Measurements from ENCODE around the gene IFT122.

The IFT122 gene

DNA sequence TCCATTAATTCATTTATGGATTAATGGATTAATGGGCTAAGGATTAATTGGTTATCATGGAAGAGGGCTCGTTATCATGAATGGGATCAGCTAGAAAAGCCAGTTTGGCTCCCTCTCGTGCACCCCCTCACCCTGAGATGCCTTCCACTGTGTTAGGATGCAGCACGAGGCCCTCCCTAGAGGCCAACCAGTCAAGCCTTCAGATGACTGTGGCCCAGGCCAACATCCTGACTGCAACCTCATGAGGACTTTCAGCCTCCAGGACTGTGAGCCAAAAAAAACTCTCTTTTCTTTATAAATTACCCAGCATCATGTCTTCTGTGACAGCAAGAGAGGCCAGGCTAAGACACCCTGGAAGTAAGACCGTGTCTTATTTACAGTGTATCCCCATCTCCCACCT, 20.5 kb upstream of the IFT122 start:
- Histone ChIP-seq H3K14ac (ENCODE audit: low read length) (no peak overlapping the region), H4K8ac (ENCODE audit: low read depth, low read length) (no peak overlapping the region), H2AK5ac (ENCODE audit: low read length) (no peak overlapping the region), H3K36me3 (ENCODE audit: control insufficient read depth in 1 of 2, insufficient read depth in 2 of 2, low read length in 2 of 2) (no peaks in the 10 kb centered on the region), H3K4me3 (ENCODE audit: low read depth, low read length) (no peak overlapping the region), H2AFZ (ENCODE audit: insufficient read depth, low read length, poor library complexity) (no peak overlapping the region), H3K18ac (ENCODE audit: low read length) (no peak overlapping the region), H4K91ac (ENCODE audit: low read depth, low read length) (no peak overlapping the region), H3K27me3 (ENCODE audit: insufficient read depth, low read length) (no peaks in the 10 kb centered on the region), H2BK12ac (ENCODE audit: low read length) (no peak overlapping the region), H3K23ac (ENCODE audit: low read length) (no peak overlapping the region), H3K4me1 (ENCODE audit: control insufficient read depth in 1 of 2, insufficient read depth in 2 of 2, low read length in 2 of 2) (no peaks in the 10 kb centered on the region), H3K79me1 (ENCODE audit: low read length) (no peaks in the 10 kb centered on the region), H4K12ac (ENCODE audit: low read depth, low read length) (no peak overlapping the region), H3K27ac (ENCODE audit: low read depth, low read length) (no peak overlapping the region), H2BK120ac (ENCODE audit: insufficient read depth, low read length, poor library complexity) (no peak overlapping the region), H3K9ac (ENCODE audit: low read length) (no peak overlapping the region), H3K9me3 (ENCODE audit: insufficient read depth, low read depth, low read length) (no peaks in the 10 kb centered on the region), H3K4ac (ENCODE audit: low read depth, low read length) (no peak overlapping the region), H2BK5ac (ENCODE audit: low read depth, low read length, poor library complexity) (no peak overlapping the region), H3K4me2 (ENCODE audit: low read length) (no peak overlapping the region), H3K79me2 (ENCODE audit: control insufficient read depth, insufficient read depth, low read length, poor library complexity) (no peaks in the 10 kb centered on the region)
- DNase-seq: no peak
- no CpG with 5 or more reads among the region's 4 CpGs for WGBS (ENCODE audit: extremely low coverage, insufficient coverage, insufficient read length)

DNA sequence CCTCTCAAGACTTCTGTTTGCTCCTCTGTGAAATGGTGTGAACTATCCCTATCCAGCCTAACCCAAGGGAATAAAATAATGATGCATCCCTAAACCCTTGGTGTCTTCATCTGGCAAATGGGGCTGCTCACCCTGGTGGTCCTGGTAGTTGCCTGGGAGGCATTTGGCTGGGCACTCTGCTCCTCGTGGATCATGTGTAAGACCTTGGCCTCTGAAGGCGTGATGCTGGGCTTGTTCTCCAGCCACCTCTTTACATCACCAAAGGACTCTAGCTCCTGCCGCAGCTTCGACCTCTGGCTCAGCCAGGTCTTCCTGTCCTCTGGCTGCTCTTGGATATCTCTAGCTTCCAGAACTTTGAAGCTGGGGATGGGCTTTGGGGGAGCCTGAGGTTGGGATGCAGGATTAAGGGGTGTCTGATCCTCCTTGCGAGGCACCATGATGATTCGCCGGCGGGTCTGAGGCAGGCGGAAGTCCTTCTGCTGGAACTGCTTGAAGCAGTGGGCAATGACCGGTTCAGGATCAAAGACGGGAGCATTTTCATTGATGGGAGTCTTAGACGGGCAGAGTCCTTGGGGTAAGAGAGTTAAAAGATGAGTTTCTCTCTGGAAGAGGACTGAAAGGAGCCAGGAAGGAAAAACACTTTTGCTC, 18.7 kb upstream of the IFT122 start:
- H3K4me2 ChIP-seq (ENCODE audit: low read length): no peak overlapping the region
- H3K23ac ChIP-seq (ENCODE audit: low read length): no peak overlapping the region
- H3K9me3 ChIP-seq (ENCODE audit: insufficient read depth, low read depth, low read length): no peaks in the 10 kb centered on the region
- no peak overlapping the region for H4K91ac ChIP-seq (ENCODE audit: low read depth, low read length)
- no peaks in the 10 kb centered on the region for H3K36me3 ChIP-seq (ENCODE audit: control insufficient read depth in 1 of 2, insufficient read depth in 2 of 2, low read length in 2 of 2)
- H4K8ac ChIP-seq (ENCODE audit: low read depth, low read length): no peak overlapping the region
- H3K4ac ChIP-seq (ENCODE audit: low read depth, low read length): no peak overlapping the region
- H3K27ac ChIP-seq (ENCODE audit: low read depth, low read length): no peak overlapping the region
- no peak for DNase-seq
- H2BK5ac ChIP-seq (ENCODE audit: low read depth, low read length, poor library complexity): no peak overlapping the region
- no peak overlapping the region for H2BK120ac ChIP-seq (ENCODE audit: insufficient read depth, low read length, poor library complexity)
- no peaks in the 10 kb centered on the region for H3K79me1 ChIP-seq (ENCODE audit: low read length)
- H3K18ac ChIP-seq (ENCODE audit: low read length): no peak overlapping the region
- no peak overlapping the region for H3K9ac ChIP-seq (ENCODE audit: low read length)
- no peak overlapping the region for H2BK12ac ChIP-seq (ENCODE audit: low read length)
- no CpG with 5 or more reads among the region's 12 CpGs for WGBS (ENCODE audit: extremely low coverage, insufficient coverage, insufficient read length)
- no peak overlapping the region for H3K4me3 ChIP-seq (ENCODE audit: low read depth, low read length)
- H3K27me3 ChIP-seq (ENCODE audit: insufficient read depth, low read length): no peaks in the 10 kb centered on the region
- H3K4me1 ChIP-seq (ENCODE audit: control insufficient read depth in 1 of 2, insufficient read depth in 2 of 2, low read length in 2 of 2): no peaks in the 10 kb centered on the region
- H3K14ac ChIP-seq (ENCODE audit: low read length): no peak overlapping the region
- no peak overlapping the region for H2AK5ac ChIP-seq (ENCODE audit: low read length)
- no peak overlapping the region for H2AFZ ChIP-seq (ENCODE audit: insufficient read depth, low read length, poor library complexity)
- H4K12ac ChIP-seq (ENCODE audit: low read depth, low read length): no peak overlapping the region
- H3K79me2 ChIP-seq (ENCODE audit: control insufficient read depth, insufficient read depth, low read length, poor library complexity): no peaks in the 10 kb centered on the region

DNA sequence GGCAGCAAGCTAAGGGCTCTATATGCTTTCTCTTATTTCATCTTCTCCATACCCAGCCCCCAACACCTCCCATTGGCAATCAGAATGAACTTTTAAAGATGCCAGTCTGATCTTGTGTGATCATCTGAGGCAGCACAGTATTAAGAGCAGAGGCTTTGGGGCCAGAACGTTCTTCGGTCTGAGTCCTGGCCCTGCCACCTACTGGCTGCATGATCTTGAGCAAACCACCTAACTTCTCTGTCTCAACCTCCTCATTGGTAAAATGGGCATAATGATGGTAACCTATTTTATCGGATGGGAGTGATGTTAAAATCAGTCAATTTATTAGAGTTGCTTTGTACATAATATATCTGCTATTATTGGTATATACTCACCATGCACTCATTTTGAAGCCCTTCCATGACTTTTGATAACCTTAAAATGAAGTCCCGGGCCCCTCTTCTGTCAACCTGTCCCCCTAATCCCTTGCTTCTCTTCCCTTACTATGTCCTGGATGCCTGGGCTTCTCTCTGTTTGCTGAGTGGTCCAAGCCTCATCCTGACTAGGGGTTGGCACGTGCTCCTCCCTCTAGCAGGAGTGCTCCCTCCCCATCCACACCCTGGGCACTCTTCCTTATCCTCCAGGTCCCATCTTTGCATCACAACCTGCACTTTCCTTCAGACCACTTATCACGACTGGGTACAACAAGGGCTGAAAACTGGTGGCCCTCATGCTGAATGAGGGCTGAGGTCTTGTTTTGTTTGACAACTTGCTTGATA, 17.9 kb upstream of the IFT122 start:
- Histone ChIP-seq H2AK5ac (ENCODE audit: low read length) (no peak overlapping the region), H3K4ac (ENCODE audit: low read depth, low read length) (no peak overlapping the region), H4K12ac (ENCODE audit: low read depth, low read length) (no peak overlapping the region), H2AFZ (ENCODE audit: insufficient read depth, low read length, poor library complexity) (no peak overlapping the region), H3K27ac (ENCODE audit: low read depth, low read length) (no peak overlapping the region), H3K27me3 (ENCODE audit: insufficient read depth, low read length) (no peaks in the 10 kb centered on the region), H3K9ac (ENCODE audit: low read length) (no peak overlapping the region), H2BK120ac (ENCODE audit: insufficient read depth, low read length, poor library complexity) (no peak overlapping the region), H3K4me3 (ENCODE audit: low read depth, low read length) (no peak overlapping the region), H3K4me1 (ENCODE audit: control insufficient read depth in 1 of 2, insufficient read depth in 2 of 2, low read length in 2 of 2) (no peaks in the 10 kb centered on the region), H3K79me1 (ENCODE audit: low read length) (no peaks in the 10 kb centered on the region), H3K4me2 (ENCODE audit: low read length) (no peak overlapping the region), H3K9me3 (ENCODE audit: insufficient read depth, low read depth, low read length) (no peaks in the 10 kb centered on the region), H3K14ac (ENCODE audit: low read length) (no peak overlapping the region), H2BK12ac (ENCODE audit: low read length) (no peak overlapping the region), H3K79me2 (ENCODE audit: control insufficient read depth, insufficient read depth, low read length, poor library complexity) (no peaks in the 10 kb centered on the region), H3K18ac (ENCODE audit: low read length) (no peak overlapping the region), H3K23ac (ENCODE audit: low read length) (no peak overlapping the region), H4K91ac (ENCODE audit: low read depth, low read length) (no peak overlapping the region), H4K8ac (ENCODE audit: low read depth, low read length) (no peak overlapping the region), H3K36me3 (ENCODE audit: control insufficient read depth in 1 of 2, insufficient read depth in 2 of 2, low read length in 2 of 2) (no peaks in the 10 kb centered on the region), H2BK5ac (ENCODE audit: low read depth, low read length, poor library complexity) (no peak overlapping the region)
- no peak for DNase-seq
- WGBS (ENCODE audit: extremely low coverage, insufficient coverage, insufficient read length): no CpG with 5 or more reads among the region's 6 CpGs

DNA sequence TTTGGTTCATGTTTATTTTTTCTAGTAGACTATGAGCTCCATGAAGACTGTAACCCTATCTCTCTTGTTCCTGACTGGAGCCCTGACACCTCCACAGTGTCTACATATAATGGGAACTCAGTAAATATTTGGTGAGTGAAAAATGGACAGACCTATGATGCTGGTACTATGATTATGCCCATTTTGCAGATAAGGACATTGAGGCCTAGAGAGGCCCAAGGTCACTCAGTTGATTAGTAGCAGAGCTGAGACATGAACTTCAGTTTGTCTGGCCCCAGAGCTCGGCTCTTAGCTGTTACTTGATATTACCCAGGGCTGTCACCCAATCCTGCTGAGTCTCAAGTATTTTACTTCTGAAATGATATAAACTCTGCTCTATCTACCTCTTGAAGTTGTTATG, 17.1 kb upstream of the IFT122 start:
- Histone ChIP-seq H3K27me3 (ENCODE audit: insufficient read depth, low read length) (no peaks in the 10 kb centered on the region), H3K27ac (ENCODE audit: low read depth, low read length) (no peak overlapping the region), H3K4me2 (ENCODE audit: low read length) (no peak overlapping the region), H2BK120ac (ENCODE audit: insufficient read depth, low read length, poor library complexity) (no peak overlapping the region), H2BK12ac (ENCODE audit: low read length) (no peak overlapping the region), H3K79me2 (ENCODE audit: control insufficient read depth, insufficient read depth, low read length, poor library complexity) (no peaks in the 10 kb centered on the region), H3K4ac (ENCODE audit: low read depth, low read length) (no peak overlapping the region), H3K79me1 (ENCODE audit: low read length) (no peaks in the 10 kb centered on the region), H3K9me3 (ENCODE audit: insufficient read depth, low read depth, low read length) (no peaks in the 10 kb centered on the region), H3K36me3 (ENCODE audit: control insufficient read depth in 1 of 2, insufficient read depth in 2 of 2, low read length in 2 of 2) (no peaks in the 10 kb centered on the region), H3K14ac (ENCODE audit: low read length) (no peak overlapping the region), H2AK5ac (ENCODE audit: low read length) (no peak overlapping the region), H3K18ac (ENCODE audit: low read length) (no peak overlapping the region), H3K9ac (ENCODE audit: low read length) (no peak overlapping the region), H4K12ac (ENCODE audit: low read depth, low read length) (no peak overlapping the region), H3K4me3 (ENCODE audit: low read depth, low read length) (no peak overlapping the region), H4K8ac (ENCODE audit: low read depth, low read length) (no peak overlapping the region), H4K91ac (ENCODE audit: low read depth, low read length) (no peak overlapping the region), H2AFZ (ENCODE audit: insufficient read depth, low read length, poor library complexity) (no peak overlapping the region), H3K4me1 (ENCODE audit: control insufficient read depth in 1 of 2, insufficient read depth in 2 of 2, low read length in 2 of 2) (peaks cover 0 to under 1% of the 10 kb centered on the region in 2 experiments), H2BK5ac (ENCODE audit: low read depth, low read length, poor library complexity) (no peak overlapping the region), H3K23ac (ENCODE audit: low read length) (no peak overlapping the region)
- DNase-seq: no peak
- WGBS (ENCODE audit: extremely low coverage, insufficient coverage, insufficient read length): no CpG with 5 or more reads among the region's 1 CpG

Measured in trophoblast cell (in vitro differentiated cells and primary cell).